Loucy (cell line): Measurements from ENCODE around the gene MAML3.

Source experiments
- EZH2phosphoT487 ChIP-seq: fragments of 200-600 bp; IDR thresholded peaks from 2 replicates; pipeline ENCODE4 v1.6.1; 2018; ENCODE audit warnings: antibody characterized with exemption, mild to moderate bottlenecking, moderate library complexity, borderline replicate concordance
- TF ChIP-seq, protein P1 (sequence below): fragments of 200-600 bp; sonication (generic); conservative IDR thresholded peaks from 2 replicates; pipeline ENCODE4 v1.5.1; 2014; ENCODE audit warnings: mild to moderate bottlenecking, antibody characterized with exemption, low read length

DNA sequence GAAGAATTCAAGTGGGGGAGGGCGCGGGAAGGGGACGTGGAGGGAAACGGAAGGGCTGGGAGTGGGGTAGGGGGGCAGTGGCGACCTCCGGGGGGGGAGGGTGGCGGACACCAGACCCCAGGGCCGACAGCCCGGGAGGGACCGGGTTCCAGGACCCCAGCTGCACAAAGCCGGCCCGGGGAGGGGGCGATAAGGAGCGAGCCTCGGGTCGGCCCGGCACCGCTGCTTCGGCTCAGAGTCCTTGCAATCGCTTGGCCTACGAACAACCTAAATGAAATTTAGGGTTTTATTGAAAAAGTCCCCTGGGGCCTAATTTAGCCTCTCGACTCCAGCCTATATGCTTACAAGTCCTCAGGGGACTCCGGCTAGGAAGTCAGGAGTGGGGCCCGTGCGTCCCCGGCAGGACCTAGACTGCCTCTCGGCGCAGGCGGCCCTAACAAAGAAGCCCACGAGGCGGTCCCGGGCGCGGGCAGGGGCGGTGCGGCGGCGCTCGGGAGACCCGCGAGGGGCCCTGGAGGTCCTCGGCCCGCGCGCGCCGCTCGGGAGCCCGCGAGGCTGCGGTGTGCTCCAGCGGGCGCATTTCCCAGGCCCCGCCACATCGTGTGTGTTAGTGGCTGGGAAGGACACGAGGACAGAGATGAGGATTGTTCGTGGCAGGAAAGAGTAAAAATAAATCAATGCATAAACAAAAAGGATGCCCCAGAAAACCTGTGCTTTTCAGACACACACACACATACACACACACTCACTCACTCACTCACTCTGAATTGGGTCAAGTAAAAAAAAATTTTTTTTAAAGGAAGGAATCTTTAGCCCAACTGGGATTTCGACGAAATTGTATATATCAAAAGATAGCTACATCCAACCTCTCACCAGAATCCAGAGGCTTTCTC lies 418.4 kb downstream of the MAML3 start:
- TF ChIP-seq, protein P1, sequence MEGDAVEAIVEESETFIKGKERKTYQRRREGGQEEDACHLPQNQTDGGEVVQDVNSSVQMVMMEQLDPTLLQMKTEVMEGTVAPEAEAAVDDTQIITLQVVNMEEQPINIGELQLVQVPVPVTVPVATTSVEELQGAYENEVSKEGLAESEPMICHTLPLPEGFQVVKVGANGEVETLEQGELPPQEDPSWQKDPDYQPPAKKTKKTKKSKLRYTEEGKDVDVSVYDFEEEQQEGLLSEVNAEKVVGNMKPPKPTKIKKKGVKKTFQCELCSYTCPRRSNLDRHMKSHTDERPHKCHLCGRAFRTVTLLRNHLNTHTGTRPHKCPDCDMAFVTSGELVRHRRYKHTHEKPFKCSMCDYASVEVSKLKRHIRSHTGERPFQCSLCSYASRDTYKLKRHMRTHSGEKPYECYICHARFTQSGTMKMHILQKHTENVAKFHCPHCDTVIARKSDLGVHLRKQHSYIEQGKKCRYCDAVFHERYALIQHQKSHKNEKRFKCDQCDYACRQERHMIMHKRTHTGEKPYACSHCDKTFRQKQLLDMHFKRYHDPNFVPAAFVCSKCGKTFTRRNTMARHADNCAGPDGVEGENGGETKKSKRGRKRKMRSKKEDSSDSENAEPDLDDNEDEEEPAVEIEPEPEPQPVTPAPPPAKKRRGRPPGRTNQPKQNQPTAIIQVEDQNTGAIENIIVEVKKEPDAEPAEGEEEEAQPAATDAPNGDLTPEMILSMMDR = no peak
- no peak for TF ChIP-seq EZH2phosphoT487
